Right renal cortex interstitium (tissue), 3 donors: Measurements from ENCODE around the gene MGME1. TPM values are rescaled to one million over a fixed set of nuclear protein-coding genes. Genes with fewer than 3 reads are reported as not detected.

Experiments
- DNase-seq, 3 donors: peaks; one replicate each; pipeline ENCODE4 v3.0.0-alpha.2; 2013; ENCODE audit warnings: low read depth in 3 of 3, low spot score in 2 of 3
- polyA plus RNA-seq, 3 donors: library from polyadenylated mRNA; unstranded; fragments of 120-200 nt; gene quantifications; one replicate each; pipeline ENCODE4 v1.2.1, GENCODE V29; 2013; ENCODE audit not compliant: insufficient read length in 3 of 3

The MGME1 gene
- 10 to 100 TPM; 42.1 to 44.0 (median 42.9) TPM for polyA plus RNA-seq

- DNase-seq, result peak; percentile 98 to 100 (median 98)
Measured at GRCh38 chr20:17968366-17969277, at the start of gene MGME1, which contains the start of gene SNX5. Gene MGME1 (plus strand): TSS chr20:17969018. CDS start chr20:17969860, 842 bp downstream. Gene SNX5 (minus strand): TSS chr20:17968794. CDS start chr20:17968425, 369 bp downstream.

GRCh38 chr20:17919149-17919548, 49.7 kb upstream of the MGME1 start:
- DNase-seq, result no peak

- no peak for DNase-seq
Measured at GRCh38 chr20:17921774-17922173, 47.0 kb upstream of the MGME1 start.

- DNase-seq, result no peak
Measured at GRCh38 chr20:17925141-17925939, 43.5 kb upstream of the MGME1 start.

- DNase-seq, result no peak
Measured at GRCh38 chr20:17925940-17926300, 42.9 kb upstream of the MGME1 start.

- no peak for DNase-seq
Measured at GRCh38 chr20:17928211-17928611, 40.6 kb upstream of the MGME1 start.

GRCh38 chr20:17928633-17929311, 40.0 kb upstream of the MGME1 start:
- DNase-seq, result no peak

GRCh38 chr20:17931513-17931912, 37.3 kb upstream of the MGME1 start:
- DNase-seq, result no peak

- no peak for DNase-seq
Measured at GRCh38 chr20:17932396-17932795, 36.4 kb upstream of the MGME1 start.

- no peak for DNase-seq
Measured at GRCh38 chr20:17933121-17933520, 35.7 kb upstream of the MGME1 start.

GRCh38 chr20:17933711-17934110, 35.1 kb upstream of the MGME1 start:
- no peak for DNase-seq

- DNase-seq, result no peak
Measured at GRCh38 chr20:17934141-17934862, 34.5 kb upstream of the MGME1 start.

- DNase-seq, result no peak
Measured at GRCh38 chr20:17935186-17935585, 33.6 kb upstream of the MGME1 start.

GRCh38 chr20:17935761-17936160, 33.1 kb upstream of the MGME1 start:
- no peak for DNase-seq

GRCh38 chr20:17936286-17936760, 32.5 kb upstream of the MGME1 start:
- no peak for DNase-seq

GRCh38 chr20:17936761-17937732, 31.8 kb upstream of the MGME1 start:
- DNase-seq, result peak in 2 of 3 donors; percentile 48 to 64

- peak in 1 of 3 donors; percentile 49 for DNase-seq
Measured at GRCh38 chr20:17938871-17939619, 29.8 kb upstream of the MGME1 start.

GRCh38 chr20:17939622-17940223, 29.1 kb upstream of the MGME1 start:
- no peak for DNase-seq
